MM.1S (cell line): ENCODE results near the gene C5AR2.

Source experiments
- DNase-seq: peaks from one replicate; pipeline ENCODE4 v3.0.0-alpha.2; 2015
- H2AFZ ChIP-seq: fragments of 300-600 bp; sonication (generic); 2 replicates; pipeline ENCODE4 v1.6.0; 2016; ENCODE audit warnings: antibody characterized with exemption, low read length
- H3F3A ChIP-seq: fragments of 300-600 bp; sonication (generic); 2 replicates; pipeline ENCODE4 v1.6.1; 2016; ENCODE audit warnings: mild to moderate bottlenecking, antibody characterized with exemption, low read length, moderate library complexity, mixed read lengths; ENCODE audit not compliant: insufficient read depth
- H3K27ac ChIP-seq: fragments of 300-600 bp; sonication (generic); 2 replicates; pipeline ENCODE4 v1.5.1; 2016; ENCODE audit warnings: mild to moderate bottlenecking, low read length
- H3K27me3 ChIP-seq: fragments of 300-600 bp; sonication (generic); replicated peaks from 2 replicates; pipeline ENCODE4 v1.6.0; 2016; ENCODE audit warnings: low read length; ENCODE audit not compliant: insufficient read depth
- H3K36me3 ChIP-seq: fragments of 300-600 bp; sonication (generic); replicated peaks from 2 replicates; pipeline ENCODE4 v1.6.1; 2016; ENCODE audit warnings: mild to moderate bottlenecking, low read length, mixed read lengths; ENCODE audit not compliant: insufficient read depth
- H3K4me1 ChIP-seq: fragments of 300-600 bp; sonication (generic); 2 replicates; pipeline ENCODE4 v1.6.1; 2016; ENCODE audit warnings: low read length, mixed read lengths
- H3K4me2 ChIP-seq: fragments of 300-600 bp; sonication (generic); 2 replicates; pipeline ENCODE4 v1.6.0; 2016; ENCODE audit warnings: low read depth, low read length
- H3K4me3 ChIP-seq: fragments of 300-600 bp; sonication (generic); 2 replicates; pipeline ENCODE4 v1.5.1; 2016; ENCODE audit warnings: low read length, mixed read lengths
- H3K79me2 ChIP-seq: fragments of 300-600 bp; sonication (generic); 2 replicates; pipeline ENCODE4 v1.6.1; 2016; ENCODE audit warnings: mixed run types, low read length, mixed read lengths
- H3K9ac ChIP-seq: fragments of 300-600 bp; sonication (generic); 2 replicates; pipeline ENCODE4 v1.6.1; 2016; ENCODE audit warnings: low read length, mixed read lengths
- H3K9me2 ChIP-seq: fragments of 300-600 bp; sonication (generic); replicated peaks from 2 replicates; pipeline ENCODE4 v1.6.1; 2016; ENCODE audit warnings: mild to moderate bottlenecking, low read length, mixed read lengths; ENCODE audit not compliant: insufficient read depth
- H3K9me3 ChIP-seq: fragments of 300-600 bp; sonication (generic); replicated peaks from 2 replicates; pipeline ENCODE4 v1.6.1; 2016; ENCODE audit warnings: mild to moderate bottlenecking, low read length, mixed read lengths; ENCODE audit not compliant: insufficient read depth
- H4K20me1 ChIP-seq: fragments of 300-600 bp; sonication (generic); 2 replicates; pipeline ENCODE4 v1.6.1; 2016; ENCODE audit warnings: mild to moderate bottlenecking, low read length, moderate library complexity, mixed read lengths; ENCODE audit not compliant: insufficient read depth
- CTCF ChIP-seq: fragments of 300-600 bp; sonication (generic); IDR thresholded peaks from 2 replicates; pipeline ENCODE4 v1.5.1; 2016; ENCODE audit warnings: antibody characterized with exemption, low read length, mixed read lengths
- EZH2 ChIP-seq: fragments of 300-600 bp; sonication (generic); optimal IDR thresholded peaks from 2 replicates; pipeline ENCODE3; 2017; ENCODE audit warnings: low read depth, mild to moderate bottlenecking, antibody characterized with exemption, low read length, mixed read lengths
- EZH2phosphoT487 ChIP-seq: fragments of 300-600 bp; sonication (generic); IDR thresholded peaks from 2 replicates; pipeline ENCODE4 v1.6.1; 2018; ENCODE audit warnings: antibody characterized with exemption, low read length

The C5AR2 gene

GRCh38 chr19:47305309-47305751 is 26.6 kb upstream of the C5AR2 start:
- DNase-seq = peak; percentile 49
- Histone ChIP-seq H3K4me3 (no peak overlapping the region), H3K4me2 (peak overlapping the region; percentile 8; the same call in 1 of the 2 replicates), H3K36me3 (no peaks in the 10 kb centered on the region), H3F3A (no peaks in the 10 kb centered on the region), H3K9me2 (no peaks in the 10 kb centered on the region), H2AFZ (no peak overlapping the region), H4K20me1 (no peaks in the 10 kb centered on the region), H3K79me2 (no peaks in the 10 kb centered on the region), H3K9me3 (no peaks in the 10 kb centered on the region), H3K4me1 (no peaks in the 10 kb centered on the region), H3K27ac (no peak overlapping the region), H3K27me3 (peaks cover 61% of the 10 kb centered on the region), H3K9ac (no peak overlapping the region)
- no peak for TF ChIP-seq EZH2phosphoT487
- peak; percentile 95 for TF ChIP-seq CTCF

GRCh38 chr19:47306303-47306702 is 25.7 kb upstream of the C5AR2 start:
- no peaks in the 10 kb centered on the region for H3K9me2 ChIP-seq
- no peak for DNase-seq
- H3K4me3 ChIP-seq = no peak overlapping the region
- no peaks in the 10 kb centered on the region for H4K20me1 ChIP-seq
- H3F3A ChIP-seq = no peaks in the 10 kb centered on the region
- H2AFZ ChIP-seq = no peak overlapping the region
- no peak overlapping the region for H3K4me2 ChIP-seq
- H3K9me3 ChIP-seq = no peaks in the 10 kb centered on the region
- no peak overlapping the region for H3K9ac ChIP-seq
- no peak overlapping the region for H3K27ac ChIP-seq
- H3K4me1 ChIP-seq = no peaks in the 10 kb centered on the region
- no peaks in the 10 kb centered on the region for H3K79me2 ChIP-seq
- TF ChIP-seq EZH2phosphoT487 (no peak), EZH2 (no peak), CTCF (no peak)
- no peaks in the 10 kb centered on the region for H3K36me3 ChIP-seq
- peaks cover 71% of the 10 kb centered on the region for H3K27me3 ChIP-seq

GRCh38 chr19:47309038-47309437 is 22.9 kb upstream of the C5AR2 start:
- H3K4me3 ChIP-seq = no peak overlapping the region
- H3K36me3 ChIP-seq = no peaks in the 10 kb centered on the region
- H2AFZ ChIP-seq = no peak overlapping the region
- no peaks in the 10 kb centered on the region for H3K9me3 ChIP-seq
- H3K27me3 ChIP-seq = peaks cover 76% of the 10 kb centered on the region
- H3K79me2 ChIP-seq = no peaks in the 10 kb centered on the region
- TF ChIP-seq CTCF (no peak), EZH2 (no peak), EZH2phosphoT487 (no peak)
- no peaks in the 10 kb centered on the region for H3K4me1 ChIP-seq
- no peaks in the 10 kb centered on the region for H3F3A ChIP-seq
- H3K9me2 ChIP-seq = no peaks in the 10 kb centered on the region
- no peak for DNase-seq
- H3K9ac ChIP-seq = no peak overlapping the region
- H3K27ac ChIP-seq = no peak overlapping the region
- no peaks in the 10 kb centered on the region for H4K20me1 ChIP-seq
- no peak overlapping the region for H3K4me2 ChIP-seq
